K562 (cell line): Measurements from ENCODE around the gene BCL3. TPM values are rescaled to one million over a fixed set of nuclear protein-coding genes. Genes with fewer than 3 reads are reported as not detected.

Source experiments
- ATAC-seq: fragments of 200-7000 bp; cut with Tn5 transposase; 3 replicates; pipeline ENCODE4 v1.9.1; 2020; ENCODE audit warnings: moderate library complexity
- BruUV-seq: library from RNA; stranded (reverse); fragments of 400-500 nt; replicated peaks from 2 replicates; lab custom pipeline; 2021; lab: Mats Ljungman, UMichigan
- CTCF ChIA-PET: fragments of 300-600 bp; formaldehyde crosslinking; extraction: SDS; loops from one replicate; lab custom pipeline; 2021; ENCODE audit warnings: low intra/inter-chr PET ratio; lab: Yijun Ruan, JAX
- POLR2A ChIA-PET: fragments of 300-600, 350-650 bp; sonication (Branson Sonifier 250); formaldehyde crosslinking; extraction: SDS; loops from one replicate; lab custom pipeline; 2021; ENCODE audit warnings: antibody characterized with exemption, inconsistent platforms; lab: Yijun Ruan, JAX
- DNase-seq, 4 experiments: peaks; one replicate each; pipeline versions ENCODE4 v3.0.0 to v3.0.0-alpha.2; 2011 to 2018; ENCODE audit warnings: low spot score in 3 of 4, mixed read lengths in 3 of 4; ENCODE audit errors: extremely low read depth in 1 of 4
- FAIRE-seq: peaks from 2 replicates; lab custom pipeline; 2011; peaks lifted over from hg19 to GRCh38; lab: Jason Lieb, UNC
- H2AFZ ChIP-seq: 2 replicates; pipeline ENCODE4 v1.6.0; 2011; ENCODE audit warnings: low read depth, low read length, control low read depth, inconsistent platforms
- H3K27ac ChIP-seq: fragments of 200-600 bp; 3 replicates; pipeline ENCODE4 v1.8.0; 2011; ENCODE audit warnings: low read depth, mild to moderate bottlenecking, control low read depth, inconsistent platforms, low read length, moderate library complexity, mixed read lengths; ENCODE audit errors: extremely low read depth
- H3K27me3 ChIP-seq, 2 experiments: fragments of 300-600 bp in 1 of 2; 2 replicates in 1 of 2; 3 replicates in 1 of 2; pipeline versions ENCODE4 v1.6.0 to v1.8.0; 2011; ENCODE audit warnings: inconsistent platforms in 2 of 2, low read length in 2 of 2, mild to moderate bottlenecking in 1 of 2, mixed read lengths in 1 of 2, moderate library complexity in 1 of 2; ENCODE audit not compliant: control insufficient read depth in 2 of 2, insufficient read depth in 2 of 2
- H3K36me3 ChIP-seq: fragments of 300-600 bp; 3 replicates; pipeline ENCODE4 v1.8.0; 2011; ENCODE audit warnings: mild to moderate bottlenecking, low read length, inconsistent platforms; ENCODE audit not compliant: control insufficient read depth, insufficient read depth
- H3K4me1 ChIP-seq, 2 experiments: fragments of 200-600 bp in 1 of 2; replicated peaks in 1 of 2; 2 replicates in 1 of 2; 3 replicates in 1 of 2; pipeline versions ENCODE4 v1.5.1 to v1.8.0; 2011; ENCODE audit warnings: inconsistent platforms in 2 of 2, low read length in 2 of 2, mild to moderate bottlenecking in 1 of 2, mixed read lengths in 1 of 2, moderate library complexity in 1 of 2; ENCODE audit not compliant: control insufficient read depth in 2 of 2, insufficient read depth in 2 of 2
- H3K4me2 ChIP-seq: 2 replicates; pipeline ENCODE4 v1.6.1; 2011; ENCODE audit warnings: low read length, control low read depth, inconsistent platforms, mixed read lengths; ENCODE audit not compliant: insufficient read depth
- H3K4me3 ChIP-seq: fragments of 200-600 bp; sonication (generic), shearing (Covaris generic); 2 replicates; pipeline ENCODE4 v1.5.1; 2016; ENCODE audit warnings: control low read depth, inconsistent platforms
- H3K79me2 ChIP-seq: fragments of 200-600 bp; 3 replicates; pipeline ENCODE4 v1.8.0; 2011; ENCODE audit warnings: low read length, inconsistent platforms; ENCODE audit not compliant: control insufficient read depth, insufficient read depth
- H3K9ac ChIP-seq, 2 experiments: 2 replicates each; pipeline versions ENCODE4 v1.6.0 to v1.6.1; 2011; ENCODE audit warnings: low read depth in 2 of 2, low read length in 2 of 2, control low read depth in 1 of 2, inconsistent platforms in 1 of 2, mild to moderate bottlenecking in 1 of 2, mixed read lengths in 1 of 2; ENCODE audit not compliant: insufficient read depth in 1 of 2
- H3K9me1 ChIP-seq: one replicate; pipeline ENCODE4 v1.6.0; 2011; ENCODE audit warnings: inconsistent platforms, mild to moderate bottlenecking, low read length, moderate library complexity; ENCODE audit not compliant: control insufficient read depth, insufficient read depth
- H3K9me3 ChIP-seq: replicated peaks from 2 replicates; pipeline ENCODE4 v1.5.1; 2011; ENCODE audit warnings: low read depth, low read length, inconsistent platforms; ENCODE audit not compliant: control insufficient read depth, insufficient read depth
- H4K20me1 ChIP-seq: replicated peaks from 2 replicates; pipeline ENCODE4 v1.6.1; 2011; ENCODE audit warnings: low read length, inconsistent platforms, mixed read lengths; ENCODE audit not compliant: control insufficient read depth, insufficient read depth
- ARHGAP35 ChIP-seq: fragments of 450-650 bp; IDR thresholded peaks from 2 replicates; pipeline ENCODE4 v1.6.1; 2018; ENCODE audit not compliant: partially characterized antibody
- CC2D1A ChIP-seq: fragments of 450-650 bp; IDR thresholded peaks from 2 replicates; pipeline ENCODE4 v1.6.1; 2017; ENCODE audit warnings: mild to moderate bottlenecking
- CSDE1 ChIP-seq, 2 experiments: fragments of 450-650 bp; IDR thresholded peaks; 2 replicates each; pipeline ENCODE4 v1.6.1; 2016; ENCODE audit warnings: mild to moderate bottlenecking in 1 of 2
- CTBP1 ChIP-seq: fragments of 450-650 bp; IDR thresholded peaks from 2 replicates; pipeline ENCODE4 v1.6.1; 2016; ENCODE audit warnings: borderline replicate concordance
- DPF2 ChIP-seq: fragments of 450-650 bp; IDR thresholded peaks from 2 replicates; pipeline ENCODE4 v1.6.1; 2016
- GMEB1 ChIP-seq: fragments of 250-450 bp; sonication (Bioruptor Pico); IDR thresholded peaks from 2 replicates; pipeline ENCODE4 v1.4.0; 2020; ENCODE audit warnings: mild to moderate bottlenecking
- KLF10 ChIP-seq: fragments of 250-450 bp; sonication (Bioruptor Pico); IDR thresholded peaks from 2 replicates; pipeline ENCODE4 v1.6.1; 2021; ENCODE audit warnings: matching md5 sums
- KLF13 ChIP-seq: fragments of 450-650 bp; IDR thresholded peaks from 2 replicates; pipeline ENCODE4 v1.6.1; 2016; ENCODE audit warnings: missing genetic modification characterization, low read depth, mild to moderate bottlenecking, missing compliant biosample characterization, moderate library complexity, borderline replicate concordance
- MECOM ChIP-seq: fragments of 250-450 bp; sonication (Bioruptor Pico); IDR thresholded peaks from 2 replicates; pipeline ENCODE4 v1.8.0; 2022; ENCODE audit warnings: inconsistent platforms
- MTA1 ChIP-seq: fragments of 450-650 bp; IDR thresholded peaks from 2 replicates; pipeline ENCODE4 v1.6.1; 2017; ENCODE audit warnings: borderline replicate concordance
- PHB2 ChIP-seq: fragments of 450-650 bp; IDR thresholded peaks from 2 replicates; pipeline ENCODE4 v1.6.1; 2017; ENCODE audit warnings: low read depth
- SETDB1 ChIP-seq: IDR thresholded peaks from one replicate; pipeline ENCODE4 v1.6.1; 2012; ENCODE audit warnings: low read length, control low read depth, inconsistent platforms
- TOE1 ChIP-seq, 2 experiments: fragments of 450-650 bp in 1 of 2; sonication (generic) in 1 of 2; formaldehyde crosslinking in 1 of 2; IDR thresholded peaks; 2 replicates each; pipeline versions ENCODE4 v1.7.1 to v1.8.0; 2016 to 2022; ENCODE audit warnings: borderline replicate concordance in 2 of 2, mild to moderate bottlenecking in 2 of 2, antibody characterized with exemption in 1 of 2, inconsistent platforms in 1 of 2, low read depth in 1 of 2, missing genetic modification reagents in 1 of 2, moderate library complexity in 1 of 2
- UBTF ChIP-seq, 2 experiments: IDR thresholded peaks; 2 replicates each; pipeline ENCODE4 v1.6.1; 2012; ENCODE audit warnings: improper control_type of control experiment in 2 of 2, low read depth in 2 of 2, low read length in 2 of 2, borderline replicate concordance in 1 of 2
- ZFP36 ChIP-seq: fragments of 150-350 bp; IDR thresholded peaks from 2 replicates; pipeline ENCODE4 v1.6.1; 2018; ENCODE audit warnings: low read length, low read depth; ENCODE audit not compliant: partially characterized antibody
- ZKSCAN1 ChIP-seq: fragments of 150-350 bp; IDR thresholded peaks from 2 replicates; pipeline ENCODE4 v1.6.1; 2016; ENCODE audit warnings: low read depth, low read length
- ZNF507 ChIP-seq: conservative IDR thresholded peaks from 2 replicates; pipeline ENCODE4 v1.6.1; 2017; ENCODE audit warnings: missing genetic modification characterization, missing compliant biosample characterization
- ZNF586 ChIP-seq: fragments of 450-650 bp; formaldehyde crosslinking; conservative IDR thresholded peaks from 2 replicates; pipeline ENCODE4 v1.4.0; 2020; ENCODE audit warnings: mild to moderate bottlenecking, moderate library complexity
- ZNF76 ChIP-seq: fragments of 250-450 bp; sonication (Bioruptor Pico); IDR thresholded peaks from 2 replicates; pipeline ENCODE4 v1.4.0; 2020; ENCODE audit warnings: mild to moderate bottlenecking, moderate library complexity, borderline replicate concordance
- ZNF77 ChIP-seq: fragments of 250-450 bp; sonication (Bioruptor Pico); IDR thresholded peaks from 2 replicates; pipeline ENCODE4 v1.5.0; 2020
- WGBS: fragments of 100-300 bp; shearing (Covaris generic); methylation state at CpG from one replicate; pipeline ENCODE4 v1.1.6; 2016; ENCODE audit warnings: low coverage, mixed read lengths; ENCODE audit not compliant: insufficient coverage; ENCODE audit errors: missing lambda C conversion rate; 5-methylcytosine and 5-hydroxymethylcytosine counted together
- in situ Hi-C: fragments of 300-500 bp; cut with MboI; formaldehyde crosslinking; loops from 4 replicates; pipeline ENCODE4 v1.15.0; 2018; ENCODE audit warnings: inconsistent platforms, mixed read lengths
- intact Hi-C: fragments of 100-400 bp; cut with micrococcal nuclease; formaldehyde crosslinking; loops from 2 replicates; pipeline ENCODE4 v1.14.2; 2022
- polyA plus RNA-seq, 8 experiments: library from polyadenylated mRNA; depleted of rRNA in 4 of 8; stranded (reverse) in 5 of 8; unstranded in 3 of 8; fragments of >200 nt; fragmentation: Nextera tagmentation in 2 of 8; fragmentation: Illumina TruSeq in 1 of 8; extraction: Ambion mirVana in 2 of 8; extraction: Trizol in 1 of 8; gene quantifications; 2 replicates each; pipeline versions ENCODE4 v1.2.1 to v1.2.3, GENCODE V29; 2011 to 2014; ENCODE audit warnings: inconsistent platforms in 1 of 8, missing spikeins in 1 of 8
- total RNA-seq, 7 experiments: library from RNA; depleted of rRNA in 6 of 7; stranded (reverse); fragments of >200 nt in 6 of 7; fragmentation: Illumina TruSeq in 2 of 7; extraction: Trizol in 2 of 7; gene quantifications; 2 replicates each; pipeline versions ENCODE4 v1.2.1 to v1.2.3, GENCODE V29; 2011 to 2021; ENCODE audit warnings: low replicate concordance in 1 of 7

BCL3 gene
- total and polyA plus RNA-seq, 9 of the 15 experiments (the other 6 are each of a cell fraction or from before 2014, with no cell fraction given), result 0.03 to 2.4 (median 0.50) TPM; not detected in 1

- intact Hi-C loops, result no loop called here
- no peaks in the 10 kb centered on the region for H3K27me3 ChIP-seq
- no peak overlapping the region for H3K4me3 ChIP-seq
- no TSS peak for BruUV-seq
- H3K4me2 ChIP-seq, result no peak overlapping the region
- ChIA-PET POLR2A (interaction anchor here (0.6 to 1.0 kb wide), 2 partner anchors 21 to 919 kb away, joined by 3 to 4 read pairs; partner anchors contain the start of gene ZNF283), CTCF (no interaction called here)
- H3K9ac ChIP-seq, result no peak overlapping the region
- no peaks in the 10 kb centered on the region for H4K20me1 ChIP-seq
- ATAC-seq (no peak), FAIRE-seq (peak; percentile 23), DNase-seq (no peak)
- no peaks in the 10 kb centered on the region for H3K79me2 ChIP-seq
- no peaks in the 10 kb centered on the region for H3K9me3 ChIP-seq
- 20% methylated on average over 2 of the region's 4 CpGs for WGBS
- peak overlapping the region; percentile 38; the same call in 1 of the 2 replicates for H2AFZ ChIP-seq
- H3K4me1 ChIP-seq, result peaks cover 22 to 43% of the 10 kb centered on the region in 2 experiments
- in situ Hi-C loops, result no loop called here
- no peaks in the 10 kb centered on the region for H3K36me3 ChIP-seq
- no peaks in the 10 kb centered on the region for H3K9me1 ChIP-seq
- no peak overlapping the region for H3K27ac ChIP-seq
- TF ChIP-seq MECOM (CRISPR knock-in tag), result no peak
- 0 out of 2 replicates have a peak, but pooled peaks have one; percentile 15 for TF ChIP-seq CC2D1A
- TF ChIP-seq ZNF77 (CRISPR knock-in tag), result no peak
- no peak for TF ChIP-seq ZNF586
- TF ChIP-seq ARHGAP35, result peak; percentile 94
- TF ChIP-seq ZNF76, result no peak
- no peak for TF ChIP-seq ZKSCAN1
- no peak for TF ChIP-seq KLF13
- TF ChIP-seq CTBP1, result no peak
- no peak for TF ChIP-seq GMEB1 (CRISPR knock-in tag)
- no peak for TF ChIP-seq KLF10 (CRISPR knock-in tag)
- 0 out of 2 replicates have a peak, but pooled peaks have one; percentile 11 for TF ChIP-seq PHB2
- no peak for TF ChIP-seq ZNF507 (tag)
- 0 out of 2 replicates have a peak, but pooled peaks have one; percentile 16 for TF ChIP-seq MTA1
- TF ChIP-seq CSDE1 (IDR thresholded peaks at IDR 0.05), result no peak; a peak in 1 of 4 replicates
- no peak for TF ChIP-seq SETDB1
- peak; percentile 19; the same call in 1 of the 2 replicates for TF ChIP-seq TOE1 (IDR thresholded peaks at IDR 0.05; ENCODE audit: borderline replicate concordance)
- TF ChIP-seq TOE1 (CRISPR knock-in tag; IDR thresholded peaks at IDR 0.05; ENCODE audit: borderline replicate concordance, low read depth), result no peak
- no peak for TF ChIP-seq UBTF (IDR thresholded peaks at IDR 0.05; ENCODE audit: borderline replicate concordance in 1 of 2, low read depth in 2 of 2, low read length in 2 of 2)
- peak; percentile 29; the same call in 1 of the 2 replicates for TF ChIP-seq DPF2
- peak; percentile 85 for TF ChIP-seq ZFP36
These were observed 2.5 kb upstream of the BCL3 start for GRCh38 chr19:44745887-44746600.
